HG03135 (cell line): ENCODE data around the gene APBB2.
"Not testable (repeated sequence)": the region's sequence is repeated elsewhere in the genome, so short reads cannot be mapped to it uniquely, and the experiment has no call there.

Source experiments
- ATAC-seq: cut with Tn5 transposase; IDR thresholded peaks from one replicate; pipeline ENCODE4 v1.9.1; 2021; ENCODE audit warnings: mild to moderate bottlenecking, moderate library complexity; ENCODE audit not compliant: unreplicated experiment

APBB2 gene

DNA sequence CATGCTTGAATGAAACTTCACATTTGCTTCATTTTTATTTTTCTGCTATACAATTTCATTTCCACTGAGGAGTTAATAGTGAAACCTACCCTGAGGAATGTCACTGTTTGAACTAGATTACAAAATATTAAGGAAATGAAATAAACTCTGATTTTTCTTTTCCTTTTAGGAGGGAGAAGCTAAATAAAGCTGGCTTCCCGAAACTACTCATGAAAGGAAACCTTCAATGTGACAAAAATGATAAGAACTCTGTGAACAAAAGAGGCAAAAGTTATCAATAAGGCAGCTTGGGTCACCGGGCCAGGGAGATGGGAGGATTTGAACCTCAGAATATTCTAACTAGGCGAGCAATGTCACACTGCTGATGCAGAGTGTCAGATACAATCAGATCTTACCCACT lies 185.2 kb downstream of the APBB2 start:
- no peak for ATAC-seq

DNA sequence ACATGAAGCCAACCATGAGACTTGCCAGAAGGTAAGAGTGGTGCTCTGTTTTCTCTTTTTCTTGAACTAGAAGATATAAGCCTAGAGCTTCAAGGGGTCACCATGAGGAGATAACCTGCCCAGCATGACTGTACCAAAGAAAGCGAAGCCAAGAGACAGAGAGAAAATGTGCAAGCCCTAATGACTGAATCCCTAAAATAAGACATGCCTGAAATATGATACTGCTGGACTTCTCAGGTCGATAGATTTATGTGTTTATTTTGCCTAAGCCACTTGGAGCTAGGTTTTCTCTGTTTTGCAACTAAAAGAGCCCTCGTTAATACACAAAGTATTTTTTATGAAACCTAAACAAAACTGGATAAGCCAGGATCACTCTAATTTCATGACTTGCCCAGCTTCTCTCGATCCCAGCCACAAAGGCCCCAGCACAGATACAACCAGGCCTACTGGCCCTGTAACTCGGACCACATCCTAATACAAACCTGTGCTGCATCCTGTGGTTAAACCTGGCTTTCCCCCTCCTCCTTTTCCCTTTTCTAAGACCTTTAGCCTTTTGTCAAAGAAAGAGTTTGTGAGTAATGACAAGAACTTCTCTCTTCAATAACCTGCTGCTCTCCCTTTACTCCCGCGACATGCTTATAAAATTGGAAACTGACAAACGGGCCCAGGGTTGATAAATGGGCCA lies 185.8 kb downstream of the APBB2 start:
- no peak for ATAC-seq

DNA sequence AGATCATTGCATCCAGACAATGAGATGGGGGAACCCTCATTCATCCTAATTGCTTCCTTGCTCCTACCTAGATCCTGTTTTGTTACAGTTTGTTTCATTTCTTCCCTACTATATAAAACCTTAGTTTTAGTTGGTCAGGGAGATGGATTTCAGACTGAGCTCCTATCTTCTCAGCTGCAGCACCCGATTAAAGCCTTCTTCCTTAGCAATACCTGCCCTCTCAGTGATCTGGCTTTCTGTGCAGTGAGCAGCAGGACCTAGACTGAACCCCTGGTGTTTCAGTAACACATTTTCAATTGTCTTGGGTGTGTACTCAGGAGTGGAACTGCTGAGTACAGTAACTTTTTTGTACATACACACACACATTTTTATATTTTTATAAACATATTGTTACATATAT lies 187.4 kb downstream of the APBB2 start:
- no peak for ATAC-seq

GRCh38 chr4:41025824-41026223 lies 188.5 kb downstream of the APBB2 start:
- no peak for ATAC-seq

- ATAC-seq, result no peak
These were observed 189.5 kb downstream of the APBB2 start for GRCh38 chr4:41024556-41025491.

DNA sequence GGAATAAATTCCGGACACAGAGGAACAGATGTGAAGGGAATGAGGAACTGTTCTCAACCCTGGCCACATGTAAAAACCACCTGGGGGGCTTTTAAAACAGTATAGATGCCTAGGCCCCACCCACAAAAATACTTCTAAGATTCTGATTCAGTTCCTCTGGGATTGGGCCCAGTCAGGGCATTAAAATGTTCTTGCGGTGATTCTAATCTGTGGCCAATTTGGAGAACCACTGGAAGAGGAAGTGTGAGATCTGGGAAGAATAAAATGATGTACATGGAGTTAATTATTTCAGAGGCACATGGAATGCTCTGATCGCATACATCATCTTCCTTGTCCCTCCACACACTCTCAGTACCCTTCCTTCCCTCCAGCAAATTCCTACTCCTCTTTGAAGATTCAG lies 192.2 kb downstream of the APBB2 start:
- no peak for ATAC-seq

GRCh38 chr4:41015016-41015675 lies 199.2 kb downstream of the APBB2 start:
- ATAC-seq, result no peak

- no peak for ATAC-seq
These were observed 200.2 kb downstream of the APBB2 start for GRCh38 chr4:41014158-41014557.

GRCh38 chr4:41013746-41014145 lies 200.6 kb downstream of the APBB2 start:
- ATAC-seq, result no peak

- no peak for ATAC-seq
These were observed 201.4 kb downstream of the APBB2 start for GRCh38 chr4:41012911-41013310.

DNA sequence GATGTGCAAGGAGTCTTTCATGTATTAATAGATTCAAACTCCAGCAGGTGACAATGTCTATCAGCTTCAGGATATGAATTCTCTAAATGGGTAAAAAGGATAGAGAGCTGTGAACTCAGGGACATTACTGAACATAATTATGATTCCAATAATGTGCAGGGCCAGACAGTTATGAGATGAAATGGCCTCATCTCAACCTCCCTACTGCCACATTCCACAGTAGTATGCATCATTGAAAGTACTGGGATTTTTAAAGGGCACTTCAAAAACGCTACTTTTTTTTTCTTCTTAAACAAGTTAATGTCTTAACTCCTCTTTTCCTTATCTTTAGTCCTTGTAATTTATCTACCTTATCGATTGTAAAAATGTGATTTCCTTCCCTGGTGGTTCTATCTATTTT lies 202.0 kb downstream of the APBB2 start:
- ATAC-seq, result no peak

DNA sequence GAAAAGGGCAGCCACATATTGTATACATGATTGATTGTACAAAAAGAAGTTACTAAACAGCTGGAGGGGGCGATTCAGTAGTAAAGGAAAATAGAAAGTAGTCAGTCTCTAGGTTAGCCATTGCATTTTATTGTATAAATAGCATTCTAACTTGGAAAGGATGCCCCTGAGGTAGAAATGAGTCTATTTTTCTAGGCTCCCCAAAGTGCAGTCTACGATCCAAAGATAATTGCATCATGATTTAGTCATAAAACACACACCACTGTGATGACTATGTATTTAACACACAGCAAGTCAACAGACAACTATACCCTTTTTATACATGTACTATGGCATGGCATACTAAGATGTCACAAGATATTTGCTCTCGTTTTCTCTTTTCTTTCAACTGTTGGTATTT lies 204.9 kb downstream of the APBB2 start:
- ATAC-seq, result no peak

DNA sequence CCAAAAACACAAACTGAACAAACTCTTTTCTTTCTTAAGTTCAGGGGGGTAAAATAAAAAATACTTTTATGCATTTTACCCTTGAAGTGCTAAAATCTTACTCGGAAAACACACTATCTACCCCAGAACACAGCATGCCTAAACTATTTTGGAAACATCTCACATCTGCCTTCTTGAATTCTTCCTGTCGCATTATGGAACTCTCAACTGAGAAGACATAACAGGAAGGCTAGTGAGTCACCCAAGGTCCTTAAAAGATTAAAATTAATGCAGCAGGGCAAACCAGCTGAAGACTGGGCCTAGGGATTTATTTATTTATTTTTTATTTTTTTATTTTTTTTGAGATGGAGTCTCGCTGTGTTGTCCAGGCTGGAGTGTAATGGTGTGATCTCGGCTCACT lies 208.2 kb downstream of the APBB2 start:
- ATAC-seq, result no peak

- no peak for ATAC-seq
These were observed 212.0 kb downstream of the APBB2 start for GRCh38 chr4:41002309-41002708.

GRCh38 chr4:41000356-41000755 lies 214.0 kb downstream of the APBB2 start:
- ATAC-seq, result no peak

GRCh38 chr4:40998675-40999358 lies 215.5 kb downstream of the APBB2 start:
- no peak for ATAC-seq

- no peak for ATAC-seq
These were observed 218.5 kb downstream of the APBB2 start for GRCh38 chr4:40995850-40996249.

- ATAC-seq, result not testable (repeated sequence)
These were observed 220.0 kb downstream of the APBB2 start for GRCh38 chr4:40994321-40994720.

- ATAC-seq, result not testable (repeated sequence)
These were observed 221.0 kb downstream of the APBB2 start for GRCh38 chr4:40993296-40993693.

- peak; percentile 79 for ATAC-seq
These were observed 221.7 kb downstream of the APBB2 start for GRCh38 chr4:40992472-40993295.
